GM12891 (cell line): ENCODE measurements around the gene WDFY3.

Experiments
- POLR2A ChIP-seq: IDR thresholded peaks from 2 replicates; pipeline ENCODE4 v1.6.1; 2011; ENCODE audit warnings: low read depth, low read length, control low read depth
- POLR2AphosphoS5 ChIP-seq: IDR thresholded peaks from 2 replicates; pipeline ENCODE4 v1.6.1; 2011; ENCODE audit warnings: low read depth, low read length, control low read depth

DNA sequence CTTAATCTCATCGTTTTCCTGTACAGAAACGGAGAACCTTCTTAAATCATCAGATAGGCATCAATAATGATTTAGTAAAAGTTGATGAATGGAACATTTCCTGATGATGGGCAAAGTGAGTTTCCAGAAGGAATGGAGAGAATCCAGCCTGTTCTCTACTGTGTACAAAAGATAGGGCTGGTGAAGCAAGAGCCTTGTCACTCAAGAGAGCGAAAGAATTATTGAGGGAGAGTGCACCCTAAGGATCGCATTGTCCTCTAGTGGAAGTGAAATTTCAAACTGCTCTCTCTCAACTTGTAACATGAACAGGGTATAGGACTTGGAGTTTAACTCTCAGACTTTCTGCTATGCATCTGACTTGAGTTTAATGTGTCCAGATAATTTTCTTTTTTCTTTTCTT lies 314.0 kb downstream of the WDFY3 start:
- TF ChIP-seq POLR2AphosphoS5 (no peak), POLR2A (no peak)
